Colon (tissue), 2 donors: ENCODE measurements around the gene MYO3B.
"Not testable (repeated sequence)": the region's sequence is repeated elsewhere in the genome, so short reads cannot be mapped to it uniquely, and the experiment has no call there.

Source experiments
- FAIRE-seq: peaks from 2 replicates; lab custom pipeline; 2012; peaks lifted over from hg19 to GRCh38; lab: Jason Lieb, UNC
- donor health status: control.
- donor health status: control.

MYO3B gene

DNA sequence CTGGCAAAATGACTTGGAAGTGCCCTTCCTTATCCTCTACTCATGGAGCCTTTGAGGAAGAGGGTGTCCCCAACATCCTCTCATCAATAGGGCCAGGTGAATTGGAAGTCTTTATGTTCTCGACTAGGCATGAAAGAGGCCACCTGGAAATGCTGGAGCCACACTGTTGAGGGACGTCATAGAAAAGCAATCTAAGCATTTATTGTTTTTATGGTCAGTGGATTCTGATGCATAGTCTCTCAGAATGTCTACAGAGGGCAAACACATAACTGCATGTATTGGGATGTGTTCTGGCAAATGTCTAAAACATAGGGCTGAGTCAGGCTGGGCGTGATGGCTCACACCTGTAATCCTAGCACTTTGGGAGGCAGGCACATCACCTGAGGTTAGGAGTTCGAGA lies 290.6 kb downstream of the MYO3B start:
- FAIRE-seq: no peak

DNA sequence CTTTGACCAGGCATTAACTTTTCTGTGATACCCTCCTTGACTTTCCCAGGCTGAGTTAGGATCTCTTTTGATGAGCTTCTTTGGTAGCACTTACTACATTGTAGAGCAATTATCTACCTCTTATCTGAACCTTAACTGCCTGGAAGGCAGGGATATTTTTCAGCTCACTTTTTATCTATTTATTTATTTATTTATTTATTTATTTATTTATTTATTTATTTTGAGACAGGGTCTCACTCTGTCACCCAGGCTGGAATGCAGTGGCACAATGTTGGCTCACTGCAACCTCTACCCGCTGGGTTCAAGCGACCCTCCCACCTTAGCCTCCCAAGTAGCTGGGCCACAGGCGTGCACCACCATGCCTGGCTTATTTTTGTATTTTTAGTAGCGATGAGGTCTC lies 294.6 kb downstream of the MYO3B start:
- FAIRE-seq: not testable (repeated sequence)

DNA sequence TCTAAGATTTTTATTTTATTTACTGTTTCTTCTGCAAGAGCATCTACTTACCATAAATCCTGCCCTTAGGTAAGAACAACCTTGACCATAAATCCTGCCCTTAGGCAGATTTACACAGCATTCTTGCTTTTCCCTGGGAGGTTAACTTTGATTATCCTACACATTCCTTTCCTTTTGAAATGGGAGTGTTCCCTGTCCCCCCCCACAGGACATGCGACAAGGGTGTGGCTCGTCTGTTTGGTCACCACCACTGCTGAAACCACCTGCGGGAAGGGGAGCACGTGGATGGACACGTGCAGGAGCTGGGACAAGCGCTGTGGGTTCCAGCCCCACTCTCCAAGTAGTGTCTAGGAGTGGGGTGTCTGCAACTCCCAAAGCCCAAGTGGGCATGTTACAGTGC lies 297.9 kb downstream of the MYO3B start:
- FAIRE-seq: no peak

DNA sequence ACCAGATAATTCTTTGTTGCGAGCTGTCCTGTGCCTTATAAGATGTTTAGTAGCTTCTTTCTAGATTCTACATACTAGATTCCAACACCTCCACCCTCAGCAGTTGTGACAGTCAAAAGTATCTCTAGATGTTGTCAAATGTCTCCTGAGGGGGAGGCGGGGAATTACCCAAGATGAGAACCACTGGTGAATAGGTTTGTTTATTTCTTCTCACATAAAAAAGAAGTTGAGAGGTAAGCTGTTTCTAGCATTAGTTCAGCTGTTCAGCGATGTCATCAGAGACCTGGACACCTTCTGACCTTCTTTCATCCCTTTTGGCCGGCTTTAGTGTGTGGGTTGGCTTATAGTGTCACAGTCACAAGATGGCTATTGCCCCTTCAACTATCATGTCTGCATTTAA lies 299.7 kb downstream of the MYO3B start:
- no peak for FAIRE-seq

DNA sequence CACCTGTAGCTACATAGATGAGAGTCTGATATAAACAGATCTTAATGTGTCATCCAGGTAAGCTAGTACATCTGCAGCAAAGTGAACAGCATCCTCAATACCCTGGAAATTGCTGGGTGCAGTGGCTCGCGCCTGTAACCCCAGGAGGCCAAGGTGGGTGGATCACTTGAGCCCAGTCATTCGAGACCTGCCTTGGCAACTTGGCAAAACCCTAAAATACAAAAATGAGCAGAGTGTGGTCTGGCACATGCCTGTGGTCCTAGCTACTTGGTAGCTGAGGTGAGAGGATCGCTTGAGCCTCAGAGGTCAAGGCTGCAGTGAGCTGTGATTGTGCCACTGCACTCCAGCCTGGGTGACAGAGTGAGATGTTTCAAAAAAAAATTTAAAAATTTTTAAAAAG lies 303.3 kb downstream of the MYO3B start:
- no peak for FAIRE-seq

DNA sequence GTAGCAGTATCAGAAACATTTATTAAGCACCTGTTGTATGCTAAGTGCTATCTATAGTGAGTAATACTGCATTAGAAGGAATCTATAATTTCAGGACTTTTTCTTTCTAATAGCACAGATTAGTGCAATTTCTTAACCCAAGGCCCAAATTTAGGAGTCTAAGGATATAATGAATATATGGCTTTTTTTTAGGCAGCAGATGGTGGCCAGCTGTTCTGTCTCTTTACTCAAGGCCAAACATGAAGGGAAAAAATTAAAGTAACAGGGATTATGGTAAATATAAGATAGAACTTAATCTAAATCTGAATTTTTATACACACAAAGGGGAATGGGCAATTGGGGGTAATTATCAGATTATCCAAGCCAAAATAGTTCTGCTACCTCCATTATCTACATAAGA lies 306.6 kb downstream of the MYO3B start:
- FAIRE-seq: no peak

DNA sequence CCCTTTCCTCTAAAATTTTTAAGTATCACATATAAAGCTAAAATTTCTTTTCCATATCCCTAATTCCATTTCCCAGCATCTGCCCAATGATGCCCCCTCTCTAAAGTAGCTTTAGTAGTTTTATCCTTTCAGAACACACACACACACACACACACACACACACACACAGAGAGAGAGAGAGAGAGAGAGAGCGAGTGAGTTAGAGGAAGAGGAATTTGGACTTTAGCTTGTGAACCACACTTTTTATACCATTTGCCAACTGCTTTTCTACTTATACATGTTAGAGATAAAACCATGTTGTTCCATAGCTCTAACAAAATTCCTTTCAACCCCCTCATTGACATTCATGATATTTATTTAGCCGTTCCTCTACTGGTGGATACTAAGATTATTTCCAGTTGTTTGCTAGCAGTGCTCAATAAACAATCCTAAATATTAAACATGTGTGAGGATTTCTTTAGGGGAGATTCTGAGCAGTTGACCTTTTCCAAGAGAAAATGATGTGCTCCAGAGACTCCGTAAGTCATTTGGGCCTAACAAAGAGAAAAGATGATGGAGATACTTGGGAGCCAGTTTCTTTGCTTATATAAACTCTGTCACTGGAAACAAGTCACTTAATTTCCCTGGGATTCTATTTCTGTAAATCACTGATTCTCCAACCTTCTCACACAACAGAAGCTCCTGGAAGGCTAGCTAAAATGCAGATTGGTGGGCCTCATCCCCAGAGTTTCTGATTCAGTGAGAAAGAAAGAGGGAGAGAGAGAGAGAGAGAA lies 307.5 kb downstream of the MYO3B start:
- FAIRE-seq: no peak

DNA sequence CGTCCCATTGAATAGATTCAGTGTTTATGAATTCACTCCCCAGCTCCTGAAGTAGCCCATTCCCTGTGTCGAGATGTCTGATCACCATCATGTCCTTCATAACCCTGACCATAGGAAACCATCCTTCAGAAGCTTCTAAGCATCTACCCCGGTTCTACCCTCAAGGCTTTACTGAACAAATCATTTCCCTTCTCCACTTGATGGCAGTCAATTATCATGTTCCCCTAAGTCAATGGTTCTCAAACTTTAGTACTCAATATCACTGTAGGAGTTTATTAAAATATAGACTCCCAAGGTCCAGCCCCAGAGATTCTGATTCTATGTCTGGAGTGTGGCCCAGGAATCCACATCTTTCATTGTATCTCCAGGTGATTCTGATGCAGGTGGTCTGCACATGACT lies 308.8 kb downstream of the MYO3B start:
- FAIRE-seq: no peak

DNA sequence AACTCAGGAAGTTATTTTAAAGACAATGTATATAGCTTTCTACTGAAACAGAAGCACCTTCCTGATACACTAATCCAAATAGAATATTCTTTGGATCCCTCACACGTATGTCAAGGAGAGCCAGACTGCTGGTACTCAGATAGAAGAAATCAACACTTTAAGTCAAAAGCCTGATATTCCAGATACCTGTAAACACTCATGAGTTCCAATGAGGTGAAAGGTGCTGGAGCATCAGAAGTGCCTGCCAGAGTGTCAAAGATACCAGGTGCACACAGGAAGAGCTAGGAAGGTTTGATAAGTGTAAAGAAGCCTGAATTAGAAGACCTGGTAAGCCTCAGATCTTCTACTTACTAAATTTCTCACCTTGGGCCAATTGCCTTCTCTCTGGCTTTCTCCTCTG lies 310.9 kb downstream of the MYO3B start:
- no peak for FAIRE-seq

DNA sequence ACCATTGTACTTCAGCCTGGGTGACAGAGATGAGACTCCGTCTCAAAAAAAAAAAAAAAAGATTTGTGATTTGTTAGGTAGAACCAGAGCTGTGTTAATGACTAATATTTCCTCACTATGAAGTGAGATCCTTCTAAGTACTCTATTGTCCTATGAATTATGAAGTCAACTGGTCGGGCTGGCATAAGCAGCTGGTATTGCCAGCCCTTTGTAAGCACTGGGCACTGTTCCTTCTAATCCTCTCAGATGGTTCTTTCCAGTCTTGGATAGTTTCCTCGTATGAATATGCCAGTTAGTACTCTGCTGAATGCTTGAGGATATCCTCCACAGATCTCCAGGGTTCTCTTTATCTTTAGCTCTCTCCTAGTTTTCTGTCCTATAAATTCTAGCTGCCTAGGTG lies 314.1 kb downstream of the MYO3B start:
- no peak for FAIRE-seq

DNA sequence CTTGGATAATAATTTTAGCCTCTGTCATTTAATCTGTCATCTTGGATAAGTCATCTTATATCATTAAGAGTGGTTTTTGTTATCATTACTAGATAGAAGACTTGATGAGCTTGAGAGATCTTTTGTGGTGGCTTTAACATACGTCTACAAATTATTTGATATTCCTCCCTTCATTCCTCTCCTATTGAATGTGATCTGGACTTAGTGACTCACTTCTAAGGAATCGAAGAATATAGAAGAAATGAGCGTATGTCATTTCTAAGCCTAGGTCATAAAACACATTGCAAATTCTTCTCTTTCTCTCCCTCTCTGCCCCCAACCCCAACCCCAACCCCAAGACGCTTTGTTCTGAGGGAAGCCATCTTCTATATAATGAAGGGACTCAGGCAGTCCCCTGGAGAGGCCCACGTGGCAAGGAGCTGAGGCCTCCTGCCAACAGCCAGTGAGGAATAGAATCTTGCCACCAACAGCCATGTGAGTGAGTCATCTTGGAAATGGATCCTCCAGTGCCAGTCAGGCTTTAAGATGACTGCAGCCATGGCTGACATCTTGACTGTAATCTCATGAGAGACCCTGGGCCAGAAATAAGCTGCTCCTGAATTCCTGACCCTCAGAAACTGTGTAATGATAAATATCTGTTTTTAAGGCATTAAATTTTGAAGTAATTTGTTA lies 315.6 kb downstream of the MYO3B start:
- no peak for FAIRE-seq

DNA sequence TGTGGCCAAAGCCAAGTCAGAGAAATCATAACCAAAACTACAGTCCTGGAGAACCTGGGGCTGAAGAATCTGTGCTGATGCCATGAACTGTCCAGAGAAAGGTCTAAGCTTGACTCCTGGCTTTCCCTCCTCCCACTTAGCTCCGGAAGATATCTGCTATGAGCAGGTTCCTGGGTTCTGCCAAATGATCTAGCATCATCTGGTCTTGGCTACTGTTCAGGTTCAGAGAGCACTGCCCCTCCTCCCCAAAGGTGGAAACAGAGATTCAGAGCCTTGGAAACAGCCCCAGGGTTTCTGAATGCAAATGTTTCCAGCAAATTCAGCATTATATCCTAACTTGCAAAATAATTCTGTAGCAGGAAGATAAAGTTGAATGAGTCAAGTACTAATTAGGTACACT lies 317.9 kb downstream of the MYO3B start:
- FAIRE-seq: no peak

DNA sequence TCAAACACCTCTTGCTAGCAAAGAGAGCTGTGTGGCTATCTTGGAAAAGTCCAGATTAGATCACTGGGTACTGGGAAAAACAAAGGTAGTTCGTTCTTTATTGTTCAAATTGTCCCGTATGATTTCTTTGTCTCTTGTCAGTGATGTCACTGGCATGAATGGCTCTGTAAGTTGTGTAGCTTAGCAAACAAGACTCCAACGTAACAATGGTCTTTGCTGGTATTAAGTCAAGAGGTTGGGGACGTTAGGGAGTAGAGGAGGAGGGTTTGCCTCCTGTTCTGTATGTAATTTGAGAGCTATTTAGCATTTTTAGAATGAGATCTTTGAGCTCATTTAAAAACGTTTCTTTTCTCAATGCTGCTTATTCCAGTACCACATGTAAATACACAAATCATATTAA lies 320.7 kb downstream of the MYO3B start:
- FAIRE-seq: no peak

DNA sequence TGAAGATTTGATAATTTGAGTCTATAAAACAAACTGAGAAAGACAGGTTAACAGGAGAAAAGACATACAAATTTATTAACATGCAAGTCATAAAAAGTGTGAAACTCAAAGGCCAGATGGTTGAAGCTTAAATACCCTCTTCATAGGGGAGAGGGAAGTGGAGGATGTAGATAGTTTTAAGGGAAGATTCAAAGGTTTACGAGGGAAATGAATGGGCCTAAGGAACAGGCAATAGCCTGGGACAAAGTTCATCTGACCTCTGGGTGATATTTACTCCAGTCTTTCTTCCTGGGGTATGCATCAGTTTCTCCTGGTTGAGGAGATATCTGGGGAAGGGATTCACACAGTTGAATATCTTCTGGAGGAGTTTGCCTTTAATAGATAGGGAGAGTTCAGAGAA lies 322.2 kb downstream of the MYO3B start:
- FAIRE-seq: no peak

DNA sequence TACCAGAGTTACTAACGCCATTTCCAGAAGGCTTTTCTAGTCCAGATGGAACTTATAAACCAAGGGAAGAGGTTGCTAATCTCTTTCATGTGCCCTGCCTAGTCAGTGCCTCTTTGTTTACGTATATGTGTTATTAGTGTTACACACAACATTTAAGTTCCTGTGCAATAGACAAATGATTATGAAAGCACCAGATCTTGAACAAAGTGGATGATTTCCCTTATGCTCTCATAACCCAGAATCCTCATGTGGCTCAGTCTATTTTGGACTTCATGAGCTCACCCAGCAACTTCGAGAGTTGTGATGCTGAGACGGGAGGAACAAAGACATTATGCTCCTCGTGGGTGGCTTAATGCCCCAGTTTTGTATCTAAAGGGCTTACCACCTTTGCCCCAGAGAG lies 322.8 kb downstream of the MYO3B start:
- FAIRE-seq: no peak

DNA sequence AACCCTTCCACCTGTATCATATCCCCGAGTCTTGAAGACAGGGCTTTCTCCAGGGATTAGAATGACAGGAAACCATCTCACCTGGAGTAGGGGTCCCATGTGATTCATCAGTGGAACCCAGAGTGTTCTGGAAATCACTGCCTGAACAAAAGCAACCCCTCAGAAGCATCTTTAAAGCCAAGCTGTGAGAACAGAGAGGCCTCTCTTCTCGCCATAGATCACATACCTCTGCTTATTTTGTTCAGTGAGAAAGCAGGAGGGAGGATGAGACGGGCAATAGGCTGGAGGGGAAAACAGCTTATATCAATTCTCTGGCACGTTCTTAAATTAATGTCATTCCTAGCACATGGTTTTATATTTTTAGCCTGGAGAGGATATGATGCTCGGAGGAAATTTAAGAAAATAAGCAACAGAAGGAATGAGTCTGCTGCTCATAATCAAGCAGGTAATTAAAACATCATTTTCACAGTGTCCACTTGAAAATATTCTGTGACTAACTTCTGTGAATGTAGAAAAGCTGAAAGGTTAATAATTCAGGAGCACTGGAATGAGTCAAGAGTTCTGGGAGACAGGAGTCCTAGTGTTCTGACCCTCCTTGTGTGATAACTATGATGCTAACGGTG lies 323.6 kb downstream of the MYO3B start:
- FAIRE-seq: no peak

DNA sequence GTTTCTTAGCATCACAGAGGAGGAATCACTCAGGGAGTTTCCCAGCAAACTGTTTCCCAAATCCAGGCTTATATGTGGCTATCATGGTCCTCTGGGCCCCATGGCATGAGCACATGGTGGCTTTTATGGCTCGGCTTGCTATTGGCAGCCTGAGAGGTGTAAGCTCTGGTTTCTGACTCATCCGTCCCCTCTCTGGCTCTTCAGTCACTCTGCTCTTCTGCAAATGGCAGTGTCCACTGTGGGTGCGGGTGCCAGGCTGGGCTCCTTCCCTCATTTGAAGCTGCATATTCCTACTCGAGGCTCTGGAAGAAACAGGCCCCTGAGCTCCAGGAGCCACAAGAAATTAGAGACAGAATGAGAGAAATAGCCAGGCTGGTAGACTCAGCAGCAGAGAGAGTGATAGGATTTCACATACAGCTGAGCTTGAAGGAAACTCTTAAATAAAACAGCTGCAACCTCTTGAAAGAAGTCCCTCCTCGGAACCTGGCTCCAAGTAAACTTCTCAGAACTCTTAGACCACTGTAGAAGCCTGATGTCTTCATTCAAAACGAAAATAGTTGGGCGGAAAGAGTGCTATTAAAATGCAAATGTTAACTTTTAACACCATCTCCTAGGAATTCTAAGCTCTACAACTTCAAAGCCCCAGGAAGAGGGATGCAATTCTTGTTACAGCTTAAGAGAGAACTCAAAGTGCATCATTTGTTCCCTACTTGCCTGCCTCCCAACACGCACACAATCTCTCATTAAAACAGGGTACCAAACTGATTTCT lies 324.6 kb downstream of the MYO3B start:
- FAIRE-seq: no peak

DNA sequence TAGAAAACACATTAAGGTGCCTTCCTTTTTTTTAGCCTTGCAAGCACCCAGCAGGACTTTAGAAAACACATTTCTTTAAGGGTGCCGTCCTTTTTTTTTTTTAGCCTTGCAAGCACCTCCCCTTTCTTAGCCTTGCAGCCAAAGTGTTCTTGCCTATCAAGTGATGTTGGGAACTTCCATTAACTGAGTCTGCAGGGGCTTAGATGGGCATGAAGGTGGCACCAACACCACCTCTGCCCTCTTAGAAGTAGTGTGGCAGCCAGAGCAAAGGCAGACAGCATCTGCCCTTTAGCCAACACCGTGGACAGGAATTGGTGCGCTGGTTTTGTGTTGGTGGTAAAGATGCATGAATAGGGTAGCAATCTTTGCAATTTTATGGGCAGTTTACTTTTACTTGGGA lies 325.6 kb downstream of the MYO3B start:
- no peak for FAIRE-seq

DNA sequence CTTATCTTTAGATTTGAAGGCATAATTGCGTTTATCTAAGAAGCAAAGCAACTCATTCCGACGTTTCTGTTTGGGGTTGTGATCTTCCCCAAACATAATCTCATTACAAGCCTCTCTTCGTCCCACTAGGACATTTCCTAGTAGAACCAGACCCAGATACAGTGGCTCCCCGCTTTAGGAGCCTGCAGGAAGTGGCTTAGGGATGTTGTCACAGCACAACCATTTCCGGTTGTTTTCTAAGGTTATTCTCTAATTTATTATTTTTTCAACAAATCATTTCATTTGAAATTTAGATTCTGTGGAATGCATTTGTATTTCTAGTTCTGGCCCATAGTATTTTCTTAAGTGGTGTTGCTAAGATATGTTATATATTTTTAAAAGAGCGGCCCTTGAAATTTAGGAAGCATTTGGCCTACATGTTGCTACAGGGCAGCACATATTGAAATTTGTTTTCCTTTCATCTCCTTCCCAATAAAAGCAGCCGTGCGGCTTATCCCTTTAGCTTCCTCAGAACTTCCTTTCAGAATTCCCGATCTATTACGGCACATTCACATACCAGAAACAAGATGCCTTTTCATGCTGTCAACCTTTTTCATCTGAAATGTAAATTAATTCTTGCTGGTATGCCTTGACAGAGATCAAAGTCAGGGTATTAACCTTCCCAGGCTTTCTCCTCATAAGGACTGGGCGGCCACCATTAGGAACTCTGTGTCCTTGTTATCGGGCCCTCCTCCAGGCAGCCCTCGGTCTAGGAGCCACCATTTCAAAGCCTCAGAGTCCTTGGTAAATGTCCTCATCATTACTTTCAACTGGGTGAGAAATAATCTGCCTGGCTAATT lies 326.2 kb downstream of the MYO3B start:
- no peak for FAIRE-seq

DNA sequence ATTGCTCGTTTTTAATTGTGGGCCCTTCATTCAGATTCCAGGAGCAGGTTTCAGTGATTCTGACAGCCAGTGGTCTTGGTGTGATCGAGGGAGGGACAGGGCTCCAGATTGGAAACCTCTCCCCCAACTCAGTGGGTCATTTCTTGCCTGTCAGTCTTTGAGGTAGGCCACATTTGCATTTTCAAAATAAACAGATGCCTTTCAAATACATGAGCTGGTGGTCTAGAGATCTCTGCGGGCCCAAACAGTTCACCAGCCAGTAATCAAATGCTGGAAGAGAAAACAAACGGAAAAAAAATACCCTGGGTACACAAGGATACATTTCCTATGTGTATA lies 326.8 kb downstream of the MYO3B start:
- FAIRE-seq: no peak

DNA sequence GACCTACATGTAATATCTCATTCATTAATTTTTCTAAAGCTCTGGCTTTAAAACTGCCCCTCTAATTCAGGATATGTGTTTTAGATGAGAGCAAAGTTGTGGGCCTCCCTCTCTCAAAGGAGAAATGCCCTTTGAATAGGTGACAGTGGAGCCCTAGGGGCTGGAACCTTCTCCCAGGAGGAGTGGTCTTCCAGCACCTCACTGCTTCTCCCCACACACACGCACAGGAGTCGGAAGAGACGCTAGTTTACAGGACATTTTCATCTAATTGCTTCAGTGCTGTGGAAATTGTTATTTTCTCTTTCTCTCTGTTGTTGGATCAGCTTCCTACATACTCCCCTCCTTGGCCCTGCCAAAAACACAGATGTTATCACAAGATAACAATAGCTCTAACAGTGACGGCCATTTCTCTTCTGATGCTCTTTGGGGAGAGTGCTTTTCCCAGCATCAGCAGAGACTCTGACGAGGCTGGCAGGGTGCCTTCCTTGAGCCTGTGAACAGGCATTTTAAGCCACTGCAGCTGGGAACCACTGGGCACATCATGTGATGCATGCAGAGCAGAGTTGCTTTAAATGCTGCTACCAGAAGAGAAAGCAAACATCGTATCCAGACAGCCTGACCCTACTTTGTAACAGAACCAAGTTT lies 327.8 kb downstream of the MYO3B start:
- no peak for FAIRE-seq
